Endothelial cell of umbilical vein (primary cell): Measurements from ENCODE around the gene IL1R2. TPM values are rescaled to one million over a fixed set of nuclear protein-coding genes. Genes with fewer than 3 reads are reported as not detected.

ENCODE experiments used
- BruUV-seq: library from RNA; stranded (reverse); fragments of 400-500 nt; replicated peaks from 2 replicates; lab custom pipeline; 2021; lab: Mats Ljungman, UMichigan
- CTCF ChIA-PET: fragments of 300-600, 350-600 bp; sonication (Branson Sonifier 250); formaldehyde crosslinking; loops from one replicate; lab custom pipeline; 2021; ENCODE audit warnings: antibody characterized with exemption, inconsistent platforms; lab: Charles Lee
- POLR2A ChIA-PET: fragments of 300-600, 350-600 bp; sonication (Branson Sonifier 250); formaldehyde crosslinking; loops from one replicate; lab custom pipeline; 2021; ENCODE audit warnings: antibody characterized with exemption, inconsistent platforms; lab: Charles Lee
- DNase-seq: peaks from one replicate; pipeline ENCODE4 v3.0.0-alpha.2; 2011; ENCODE audit warnings: low read depth, low spot score
- FAIRE-seq: peaks from 2 replicates; lab custom pipeline; 2011; peaks lifted over from hg19 to GRCh38; lab: Jason Lieb, UNC
- H2AFZ ChIP-seq: 2 replicates; pipeline ENCODE4 v1.6.0; 2012; ENCODE audit warnings: low read depth, low read length, control low read depth, inconsistent platforms
- H3K27ac ChIP-seq: 2 replicates; pipeline ENCODE4 v1.5.1; 2011; ENCODE audit warnings: low read depth, mild to moderate bottlenecking, control low read depth, low read length, moderate library complexity; ENCODE audit not compliant: insufficient read depth
- H3K27me3 ChIP-seq, 2 experiments: 2 replicates each; pipeline versions ENCODE4 v1.6.0 to v1.6.1; 2011; ENCODE audit warnings: low read length in 2 of 2, mixed read lengths in 1 of 2; ENCODE audit not compliant: control insufficient read depth in 2 of 2, insufficient read depth in 2 of 2
- H3K36me3 ChIP-seq, 2 experiments: 2 replicates in 1 of 2; 3 replicates in 1 of 2; pipeline ENCODE4 v1.5.1; 2011; ENCODE audit warnings: low read length in 2 of 2, mild to moderate bottlenecking in 1 of 2, moderate library complexity in 1 of 2; ENCODE audit not compliant: control insufficient read depth in 2 of 2, insufficient read depth in 2 of 2; ENCODE audit errors: extremely low read depth in 1 of 2
- H3K4me1 ChIP-seq: 3 replicates; pipeline ENCODE4 v1.5.1; 2011; ENCODE audit warnings: mild to moderate bottlenecking, low read length; ENCODE audit not compliant: control insufficient read depth, insufficient read depth; ENCODE audit errors: extremely low read depth
- H3K4me2 ChIP-seq: 2 replicates; pipeline ENCODE4 v1.6.1; 2011; ENCODE audit warnings: low read length, control low read depth, mixed read lengths; ENCODE audit not compliant: insufficient read depth
- H3K4me3 ChIP-seq, 3 experiments: fragments of 200-600 bp in 1 of 3; sonication (generic), shearing (Covaris generic) in 1 of 3; replicated peaks in 1 of 3; 2 replicates each; pipeline ENCODE4 v1.5.1; 2011 to 2016; ENCODE audit warnings: control low read depth in 3 of 3, low read length in 3 of 3, mild to moderate bottlenecking in 2 of 3, inconsistent platforms in 1 of 3, low read depth in 1 of 3, moderate library complexity in 1 of 3; ENCODE audit not compliant: insufficient read depth in 1 of 3
- H3K79me2 ChIP-seq: 2 replicates; pipeline ENCODE4 v1.6.0; 2012; ENCODE audit warnings: low read length, inconsistent platforms; ENCODE audit not compliant: control insufficient read depth, insufficient read depth
- H3K9ac ChIP-seq: replicated peaks from 2 replicates; pipeline ENCODE3; 2011; ENCODE audit warnings: low read length, control low read depth; ENCODE audit not compliant: insufficient read depth; ENCODE audit errors: extremely low read depth
- H3K9me1 ChIP-seq: replicated peaks from 3 replicates; pipeline ENCODE4 v1.6.0; 2011; ENCODE audit warnings: mild to moderate bottlenecking, low read length; ENCODE audit not compliant: control insufficient read depth, insufficient read depth; ENCODE audit errors: extremely low read depth
- H3K9me3 ChIP-seq: replicated peaks from 2 replicates; pipeline ENCODE4 v1.5.1; 2012; ENCODE audit warnings: low read length, inconsistent platforms; ENCODE audit not compliant: control insufficient read depth, insufficient read depth
- H4K20me1 ChIP-seq: replicated peaks from 2 replicates; pipeline ENCODE3; 2011; ENCODE audit warnings: mild to moderate bottlenecking, low read length; ENCODE audit not compliant: control insufficient read depth, insufficient read depth; ENCODE audit errors: extremely low read depth
- CTCF ChIP-seq, 2 donors: IDR thresholded peaks; 1 replicate in 1 of 2; 2 replicates in 1 of 2; pipeline ENCODE4 v1.5.1; 2011; ENCODE audit warnings: low read length in 2 of 2, mild to moderate bottlenecking in 2 of 2, moderate library complexity in 2 of 2, control low read depth in 1 of 2, inconsistent platforms in 1 of 2, low read depth in 1 of 2; ENCODE audit not compliant: insufficient read depth in 1 of 2; ENCODE audit errors: extremely low read depth in 1 of 2
- EZH2 ChIP-seq: IDR thresholded peaks from 2 replicates; pipeline ENCODE4 v1.6.1; 2012; ENCODE audit warnings: borderline replicate concordance, low read depth, mild to moderate bottlenecking, moderate library complexity, low read length, inconsistent platforms; ENCODE audit not compliant: severe bottlenecking
- FOS ChIP-seq: IDR thresholded peaks from 2 replicates; pipeline ENCODE4 v1.6.1; 2011; ENCODE audit warnings: mild to moderate bottlenecking, low read length, moderate library complexity, borderline replicate concordance; ENCODE audit not compliant: insufficient read depth
- GATA2 ChIP-seq: IDR thresholded peaks from 2 replicates; pipeline ENCODE4 v1.7.0; 2011; ENCODE audit warnings: low read depth, mild to moderate bottlenecking, moderate library complexity, mixed read lengths, low read length; ENCODE audit not compliant: insufficient read length, insufficient read depth
- JUN ChIP-seq: IDR thresholded peaks from 2 replicates; pipeline ENCODE4 v1.6.1; 2011; ENCODE audit warnings: borderline replicate concordance, low read depth; ENCODE audit not compliant: insufficient read length, insufficient read depth
- MAX ChIP-seq: IDR thresholded peaks from 2 replicates; pipeline ENCODE4 v1.6.1; 2011; ENCODE audit not compliant: insufficient read depth, insufficient read length
- MYC ChIP-seq: IDR thresholded peaks from one replicate; pipeline ENCODE4 v1.6.1; 2011; ENCODE audit warnings: mild to moderate bottlenecking, low read depth, low read length
- POLR2A ChIP-seq: IDR thresholded peaks from 2 replicates; pipeline ENCODE4 v1.6.1; 2012; ENCODE audit warnings: low read depth, mild to moderate bottlenecking, control low read depth, low read length
- POLR2AphosphoS5 ChIP-seq: IDR thresholded peaks from 2 replicates; pipeline ENCODE4 v1.6.1; 2012; ENCODE audit warnings: low read depth, mild to moderate bottlenecking, control low read depth, low read length, moderate library complexity; ENCODE audit not compliant: insufficient read depth
- dilution Hi-C: fragments of 300-500 bp; cut with MboI; formaldehyde crosslinking; loops from one replicate; pipeline ENCODE4 v1.15.0; 2019; ENCODE audit warnings: low sequenced_read_pairs; ENCODE audit not compliant: extremely low pct_ligation_motif_present
- intact Hi-C: fragments of 100-400 bp; cut with micrococcal nuclease; formaldehyde crosslinking; loops from one replicate; pipeline ENCODE4 v1.10.0; 2022
- polyA plus RNA-seq, 4 experiments: library from polyadenylated mRNA; depleted of rRNA in 3 of 4; stranded (reverse) in 3 of 4; unstranded in 1 of 4; fragments of >200 nt; gene quantifications; 2 replicates each; pipeline versions ENCODE4 v1.2.1 to v1.2.3, GENCODE V29; 2011 to 2012; ENCODE audit warnings: missing spikeins in 1 of 4
- total RNA-seq: library from RNA; stranded (reverse); gene quantifications from 2 replicates; pipeline ENCODE4 v1.2.3, GENCODE V29; 2021

The IL1R2 gene
- total and polyA plus RNA-seq, 2 donors (not counting 3 experiments of a cell fraction or from before 2014, with no cell fraction given), result not detected

DNA sequence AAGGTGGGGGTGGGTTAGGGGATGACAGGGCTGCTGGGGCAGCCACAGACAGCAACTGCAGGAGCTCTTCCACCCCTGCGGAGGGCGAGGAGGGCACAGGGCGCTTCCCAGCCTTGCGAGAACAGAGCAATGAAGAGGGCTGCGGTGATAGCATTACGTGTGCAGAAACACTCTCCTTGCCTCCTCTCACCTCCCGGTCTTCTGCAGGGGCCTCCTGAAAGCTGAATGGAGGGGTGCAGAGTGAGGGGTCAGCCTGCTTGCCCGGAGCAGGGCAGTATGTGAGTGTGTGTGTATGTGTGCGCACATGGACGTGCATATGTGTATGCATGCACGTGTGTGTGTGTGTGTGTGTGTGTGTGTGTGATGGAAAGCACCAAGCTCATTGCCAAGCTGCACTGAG is 29.5 kb upstream of the IL1R2 start:
- Histone ChIP-seq H3K4me1 (no peaks in the 10 kb centered on the region), H3K9ac (no peak overlapping the region), H3K9me1 (no peaks in the 10 kb centered on the region), H3K4me3 (no peak overlapping the region), H3K9me3 (no peaks in the 10 kb centered on the region), H3K4me2 (no peak overlapping the region), H3K79me2 (no peaks in the 10 kb centered on the region), H2AFZ (no peak overlapping the region), H3K27me3 (peaks cover 3 to 24% of the 10 kb centered on the region in 2 experiments), H3K36me3 (no peaks in the 10 kb centered on the region), H4K20me1 (no peaks in the 10 kb centered on the region), H3K27ac (no peak overlapping the region)
- DNase-seq (no peak), FAIRE-seq (no peak)
- dilution Hi-C loops, result no loop called here
- CTCF ChIA-PET, result interaction anchor here (1.5 kb wide), 1 partner anchor 278 kb away, joined by 4 read pairs; no protein-coding TSS in a partner anchor
- intact Hi-C loops, result no loop called here
- no TSS peak for BruUV-seq
- POLR2A ChIA-PET, result no interaction called here
- no peak for TF ChIP-seq POLR2AphosphoS5
- no peak for TF ChIP-seq FOS
- no peak for TF ChIP-seq POLR2A
- TF ChIP-seq CTCF (IDR thresholded peaks at IDR 0.05; ENCODE audit: extremely low read depth in 1 of 2, insufficient read depth in 1 of 2, low read depth in 1 of 2, low read length in 2 of 2), result no peak
- no peak for TF ChIP-seq GATA2
- TF ChIP-seq MAX, result no peak
- no peak for TF ChIP-seq MYC
- TF ChIP-seq JUN, result no peak
- TF ChIP-seq EZH2, result no peak
